HG02973 (cell line): ENCODE measurements around the gene KMT5C.
"Not testable (repeated sequence)": the region's sequence is repeated elsewhere in the genome, so short reads cannot be mapped to it uniquely, and the experiment has no call there.

Experiments used
- ATAC-seq: cut with Tn5 transposase; IDR thresholded peaks from one replicate; pipeline ENCODE4 v1.9.1; 2021; ENCODE audit warnings: moderate library complexity; ENCODE audit not compliant: unreplicated experiment

The KMT5C gene

DNA sequence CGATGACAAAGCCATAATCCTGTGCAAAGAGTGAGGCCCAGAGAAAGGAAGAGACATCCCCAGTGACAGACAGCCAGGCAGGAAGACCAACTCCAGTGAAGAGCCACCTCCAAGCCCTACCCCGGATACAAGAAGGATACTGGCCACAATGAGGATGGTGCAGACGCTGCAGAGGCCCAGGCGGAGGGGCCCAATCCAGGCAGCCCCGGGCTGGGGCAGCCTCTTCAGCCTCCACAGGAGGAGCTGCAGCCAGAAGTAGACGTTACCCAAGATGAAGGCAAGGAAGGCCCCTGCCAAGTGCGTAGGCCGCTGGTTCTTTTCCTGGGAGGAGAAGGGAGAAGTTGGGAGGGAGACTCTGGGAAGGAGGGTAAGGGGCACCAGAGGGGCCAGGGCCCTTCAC, 23.0 kb upstream of the KMT5C start:
- no peak for ATAC-seq

DNA sequence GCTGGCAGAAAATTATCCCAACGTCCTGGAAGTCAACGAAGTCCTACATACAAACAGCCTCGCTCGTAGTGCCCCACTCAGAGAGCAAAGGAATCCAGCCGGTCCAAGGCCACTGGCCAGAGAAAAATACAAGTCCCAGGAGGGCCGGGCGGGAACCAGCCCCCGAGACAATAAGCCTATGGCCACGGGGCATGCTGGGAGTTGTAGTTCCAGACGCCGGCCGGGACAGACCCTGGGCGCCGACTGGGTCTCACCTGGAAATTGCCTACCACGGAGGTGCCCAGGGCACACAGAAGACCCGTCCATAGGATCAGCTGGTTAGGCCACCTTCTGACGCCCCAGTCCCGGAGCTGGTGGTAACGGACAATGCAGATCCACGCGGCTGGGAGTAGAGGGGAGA, 19.9 kb upstream of the KMT5C start:
- no peak for ATAC-seq

DNA sequence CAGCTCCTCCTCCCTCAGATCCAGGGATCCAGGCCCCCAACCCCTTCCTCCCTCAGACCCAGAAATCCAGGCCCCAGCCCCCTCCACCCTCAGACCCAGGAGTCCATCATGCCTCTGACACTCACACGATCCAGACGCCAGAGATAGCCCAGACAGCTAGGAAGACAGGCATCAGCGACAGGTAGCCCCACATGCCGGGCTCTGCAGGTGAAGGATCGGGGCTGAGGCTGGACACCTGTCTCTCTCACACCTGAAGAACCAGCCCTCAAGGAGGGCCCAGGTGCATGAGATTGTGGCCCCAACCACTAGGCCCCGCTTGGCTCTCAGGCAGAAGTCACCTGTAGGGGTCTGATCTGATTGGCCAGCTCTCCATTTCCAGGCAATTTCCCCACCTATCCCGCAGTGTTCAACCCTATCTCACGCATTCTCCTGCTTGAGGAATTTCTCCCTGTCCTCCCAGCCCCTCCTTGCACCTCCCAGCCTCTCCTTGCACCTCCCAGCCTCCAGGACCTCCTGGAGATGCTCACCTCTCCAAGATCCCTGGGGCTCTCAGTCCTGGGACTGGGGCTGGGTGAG, 18.7 kb upstream of the KMT5C start:
- ATAC-seq: no peak

DNA sequence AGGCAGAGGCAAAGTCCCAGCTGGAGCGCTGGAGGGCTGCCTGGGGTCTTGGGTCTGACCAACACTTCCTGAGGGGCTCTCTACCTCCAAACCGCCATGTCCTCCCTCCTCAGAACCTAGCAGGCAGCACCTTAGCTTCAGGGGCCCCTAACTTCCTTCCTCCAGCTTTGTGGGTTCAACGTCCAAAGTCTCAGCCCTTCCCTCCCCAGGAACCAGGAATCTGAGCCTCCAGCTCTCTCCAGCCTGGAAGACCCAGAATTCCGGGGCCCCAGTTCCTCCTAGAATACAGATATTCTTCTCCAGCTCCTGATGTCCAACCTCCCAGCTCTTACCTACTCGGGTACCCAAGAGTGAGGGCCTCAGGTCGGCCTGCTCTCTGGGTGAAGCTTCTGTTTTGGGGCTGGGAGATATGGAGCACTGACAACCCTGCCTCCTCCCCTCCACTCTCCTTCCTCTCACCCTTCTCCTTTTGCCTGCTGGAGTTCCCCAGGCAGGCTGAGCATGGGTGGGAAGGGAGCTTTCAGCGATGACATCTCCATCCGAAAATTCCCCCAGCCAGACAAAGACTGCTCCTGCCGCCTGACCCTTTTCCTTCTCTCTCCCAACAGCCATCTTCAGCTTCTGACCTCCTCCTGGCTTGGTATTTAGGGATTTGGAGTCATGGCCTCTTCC, 18.1 kb upstream of the KMT5C start:
- no peak for ATAC-seq

DNA sequence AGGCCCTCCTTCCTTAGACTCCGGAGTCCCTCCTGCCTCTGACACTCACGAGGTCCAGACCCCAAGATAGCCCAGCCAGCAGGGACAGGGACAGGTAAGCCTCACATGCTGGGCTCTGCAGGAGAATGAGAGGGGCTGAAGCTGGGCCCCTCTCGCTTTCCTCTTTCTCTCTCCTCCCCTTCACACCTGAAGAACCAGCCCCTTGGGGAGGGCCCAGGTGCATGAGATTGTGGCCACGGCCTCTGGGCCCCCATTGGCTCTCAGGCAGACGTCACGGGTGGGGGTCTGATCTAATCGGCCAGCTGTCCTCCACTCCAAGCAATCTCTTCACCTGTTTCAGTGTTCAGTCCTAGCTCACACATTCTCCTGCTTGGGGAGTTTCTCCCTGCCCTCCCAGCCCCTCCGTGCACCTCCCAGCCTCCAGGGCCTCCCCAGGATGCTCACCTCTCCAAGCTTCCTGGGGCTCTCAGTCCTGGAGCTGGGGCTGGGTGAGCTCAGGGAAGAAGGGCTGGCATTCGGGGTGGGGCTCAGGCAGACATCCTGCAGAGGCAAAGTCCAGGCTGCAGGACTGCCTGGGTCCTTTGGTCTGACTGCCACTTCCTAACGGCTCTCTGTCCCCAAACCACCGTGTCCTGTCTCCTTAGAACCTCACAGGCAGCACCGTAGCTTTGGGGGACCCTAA, 17.3 kb upstream of the KMT5C start:
- no peak for ATAC-seq

DNA sequence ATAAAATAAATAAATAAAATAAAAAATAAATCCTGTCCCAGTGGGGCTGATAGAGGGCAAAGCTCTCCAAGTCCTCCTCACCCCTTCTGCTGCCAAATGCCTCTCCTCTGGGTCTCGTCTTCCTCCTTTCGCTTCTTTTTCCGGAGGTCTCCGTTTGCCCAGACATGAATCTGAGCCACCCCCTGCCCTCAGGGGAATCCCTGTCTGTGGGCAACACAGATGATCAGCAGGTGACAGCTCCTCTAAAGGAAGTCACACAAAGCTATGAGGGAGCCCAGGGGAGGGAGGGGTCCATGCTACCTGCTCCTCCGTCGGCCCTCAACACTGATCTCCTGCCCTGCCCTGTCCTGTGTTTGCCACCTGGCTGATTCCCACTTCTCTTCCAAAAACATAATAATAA, 15.0 kb upstream of the KMT5C start:
- ATAC-seq: no peak

DNA sequence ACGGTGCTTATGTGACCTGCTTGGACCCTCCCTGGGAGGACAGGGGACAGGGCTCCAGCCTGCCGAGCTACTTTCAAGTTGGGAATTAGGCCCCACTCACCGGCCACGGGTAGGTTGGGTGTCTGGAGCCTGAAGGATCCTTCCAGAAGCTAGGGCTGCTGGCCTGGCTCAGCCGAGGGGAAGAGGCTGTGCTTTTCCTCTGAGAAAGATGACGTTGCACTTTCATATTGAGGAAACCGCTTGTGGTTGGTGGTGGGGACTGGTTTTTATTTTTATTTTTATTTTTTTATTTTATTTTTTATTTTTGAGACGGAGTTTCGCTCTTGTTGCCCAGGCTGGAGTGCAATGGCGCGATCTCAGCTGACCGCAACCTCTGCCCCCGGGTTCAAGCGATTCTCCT, 14.5 kb upstream of the KMT5C start, which contains the start of gene TMEM150B:
Gene TMEM150B (minus strand): TSS at position 170 of the 400 bp plus-strand sequence. CDS start 4,305 bp downstream, outside the sequence.
- no peak for ATAC-seq

DNA sequence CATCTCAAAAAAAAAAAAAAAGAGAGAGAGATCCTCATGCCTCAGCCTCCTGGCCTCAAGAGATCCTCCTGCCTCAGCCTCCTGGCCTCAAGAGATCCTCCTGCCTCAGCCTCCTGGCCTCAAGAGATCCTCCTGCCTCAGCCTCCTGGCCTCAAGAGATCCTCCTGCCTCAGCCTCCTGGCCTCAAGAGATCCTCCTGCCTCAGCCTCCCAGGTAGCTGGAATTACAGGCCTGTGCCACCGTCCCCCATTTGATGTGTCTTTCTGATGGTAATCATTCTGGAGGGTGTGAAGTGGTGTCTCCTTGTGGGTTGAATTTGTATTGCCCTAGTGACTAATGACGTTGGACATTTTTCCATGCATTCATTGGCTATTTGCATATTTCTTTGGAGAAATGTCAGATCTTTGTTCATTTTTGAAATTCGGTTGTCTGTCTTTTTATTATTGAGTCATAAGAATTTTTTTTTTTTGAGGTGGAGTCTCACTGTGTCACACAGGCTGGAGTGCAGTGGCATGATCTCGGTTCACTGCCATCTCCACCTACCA, 10.8 kb upstream of the KMT5C start:
- ATAC-seq: not testable (repeated sequence)

DNA sequence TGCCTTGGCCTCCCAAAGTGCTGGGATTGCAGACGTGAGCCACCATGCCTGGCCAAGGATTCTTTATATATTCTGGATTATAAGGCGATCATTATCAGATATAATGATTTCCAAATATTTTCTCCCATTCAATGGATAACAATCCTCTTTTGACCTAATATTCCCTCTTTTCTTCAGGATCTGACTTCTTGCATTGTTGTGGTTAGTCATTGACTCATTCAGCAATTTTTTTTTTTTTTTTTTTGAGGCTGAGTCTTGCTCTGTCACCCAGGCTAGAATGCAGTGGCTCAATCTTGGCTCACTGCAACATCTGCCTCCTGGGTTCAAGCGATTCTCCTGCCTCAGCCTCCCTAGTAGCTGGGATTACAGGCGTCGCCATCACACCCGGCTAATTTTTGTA, 9.9 kb upstream of the KMT5C start:
- not testable (repeated sequence) for ATAC-seq

DNA sequence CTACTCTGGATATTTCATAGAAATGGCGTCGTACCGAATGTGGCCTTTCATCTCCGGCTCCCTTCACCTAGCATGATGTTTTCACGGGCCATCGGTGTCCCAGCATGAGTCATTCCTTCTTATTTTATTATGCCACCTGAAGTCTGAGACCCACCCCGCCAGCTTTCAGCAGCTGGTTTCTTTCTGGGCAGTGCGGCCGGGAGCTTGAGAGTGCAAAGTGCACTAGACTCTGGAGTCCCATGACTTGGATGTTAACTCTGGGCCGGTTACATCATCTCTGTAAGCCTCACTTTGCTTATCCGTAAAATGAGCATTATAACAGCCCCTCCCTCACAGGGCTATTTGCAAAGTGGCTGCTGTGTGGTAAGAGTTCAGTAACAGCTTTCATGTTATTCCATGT, 5.8 kb upstream of the KMT5C start:
- ATAC-seq: no peak

DNA sequence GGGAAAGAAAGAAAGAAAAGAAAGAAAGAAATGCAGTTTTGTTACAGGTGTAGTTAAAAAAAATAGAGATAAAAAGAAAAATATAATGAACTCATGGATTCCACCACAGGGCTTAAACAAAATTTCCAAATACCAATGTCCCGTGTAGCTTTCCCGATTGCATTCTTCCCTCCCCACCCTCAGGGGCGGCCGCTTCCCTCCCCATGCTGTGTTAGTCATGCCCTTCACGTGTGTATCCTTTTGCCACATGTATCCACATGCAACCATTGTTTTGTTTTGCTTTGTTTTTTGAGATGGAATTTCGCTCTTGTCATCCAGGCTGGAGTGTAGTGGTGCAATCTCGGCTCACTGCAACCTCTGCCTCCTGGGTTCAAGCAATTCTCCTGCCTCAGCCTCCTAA, 3.6 kb upstream of the KMT5C start:
- ATAC-seq: no peak

DNA sequence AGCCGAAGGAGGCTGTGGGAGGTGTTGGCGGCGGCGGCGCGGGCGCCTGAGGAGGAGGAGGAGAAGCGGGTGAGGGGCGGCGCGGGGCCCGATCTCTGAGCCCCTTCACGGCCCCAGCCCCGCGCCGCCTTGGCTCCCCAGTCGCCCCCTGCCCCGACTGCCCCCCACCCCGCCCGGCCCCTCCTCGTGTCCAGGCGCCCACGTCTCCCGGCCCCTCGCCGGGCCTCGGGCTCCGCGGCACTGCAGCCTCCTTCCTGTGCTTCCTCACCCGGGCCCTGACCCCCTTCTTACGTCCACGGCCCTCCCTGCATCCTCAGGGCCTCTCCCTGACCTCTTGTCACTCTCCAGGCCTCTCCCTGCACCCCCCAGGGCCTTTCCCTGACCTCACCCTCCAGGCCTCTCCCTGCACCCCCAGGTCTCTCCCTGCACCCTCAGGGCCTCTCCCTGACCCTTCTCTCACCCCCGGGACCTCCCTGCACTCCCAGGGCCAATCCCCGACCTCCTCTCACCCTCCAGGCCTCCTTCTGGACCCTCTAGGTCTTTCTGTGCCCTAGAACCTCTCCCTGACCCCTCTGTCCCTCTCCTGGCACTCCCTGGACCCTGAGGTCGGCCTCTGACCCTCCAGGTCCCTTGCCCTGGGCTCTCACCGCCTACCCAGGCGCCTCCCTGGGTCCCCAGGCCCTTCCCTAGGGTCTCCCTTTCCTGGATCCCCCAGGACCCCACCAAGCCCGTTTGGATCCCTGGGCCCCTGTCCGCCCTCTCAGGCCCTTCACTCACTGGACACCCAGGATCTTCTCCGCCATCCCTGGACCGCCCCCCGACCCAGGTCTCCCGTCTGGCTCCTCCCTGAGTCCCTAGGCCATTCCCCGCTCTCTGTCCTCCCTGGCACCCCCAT, 460 bp downstream of the KMT5C start:
- no peak for ATAC-seq

DNA sequence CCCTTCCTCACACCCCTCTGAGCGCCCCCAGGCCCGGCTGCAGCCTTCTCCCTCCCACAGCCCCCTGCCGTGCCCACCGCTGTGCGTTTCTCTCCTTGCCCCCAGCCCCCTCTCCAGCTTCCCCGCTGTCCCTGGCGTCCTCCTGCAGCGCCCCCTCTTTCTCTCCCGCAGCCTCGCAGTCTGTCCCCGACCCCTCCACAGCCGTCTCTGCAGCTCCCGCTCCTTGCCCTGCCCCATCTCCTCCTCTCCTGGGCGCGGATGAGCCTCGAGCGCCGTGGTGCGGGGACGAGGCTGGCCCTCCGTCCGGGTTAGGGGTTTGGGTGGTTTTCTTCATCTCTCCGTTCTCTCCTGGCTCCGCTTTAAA, 1.1 kb downstream of the KMT5C start:
- no peak for ATAC-seq

DNA sequence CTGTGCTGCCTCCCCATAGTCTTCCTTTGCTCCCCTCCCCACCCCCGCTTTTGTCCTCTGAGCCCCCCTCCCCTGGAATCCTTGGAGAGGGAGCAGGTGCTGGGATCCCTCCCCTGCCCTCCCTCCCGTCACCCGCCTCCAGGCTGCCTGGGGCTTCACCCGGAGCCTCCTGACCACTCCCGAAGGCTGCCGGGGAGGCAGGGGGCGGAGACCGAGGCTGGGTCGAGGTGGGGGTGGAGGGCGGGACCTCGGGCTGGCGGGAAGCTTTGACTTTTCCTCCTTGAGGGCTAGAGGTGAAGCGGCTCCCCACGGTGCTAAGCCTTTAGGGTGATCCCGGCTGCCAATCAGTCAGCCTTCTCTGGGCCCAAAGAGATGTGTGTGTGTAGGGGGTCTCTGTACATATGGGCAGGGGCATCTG, 1.5 kb downstream of the KMT5C start:
- ATAC-seq: no peak

DNA sequence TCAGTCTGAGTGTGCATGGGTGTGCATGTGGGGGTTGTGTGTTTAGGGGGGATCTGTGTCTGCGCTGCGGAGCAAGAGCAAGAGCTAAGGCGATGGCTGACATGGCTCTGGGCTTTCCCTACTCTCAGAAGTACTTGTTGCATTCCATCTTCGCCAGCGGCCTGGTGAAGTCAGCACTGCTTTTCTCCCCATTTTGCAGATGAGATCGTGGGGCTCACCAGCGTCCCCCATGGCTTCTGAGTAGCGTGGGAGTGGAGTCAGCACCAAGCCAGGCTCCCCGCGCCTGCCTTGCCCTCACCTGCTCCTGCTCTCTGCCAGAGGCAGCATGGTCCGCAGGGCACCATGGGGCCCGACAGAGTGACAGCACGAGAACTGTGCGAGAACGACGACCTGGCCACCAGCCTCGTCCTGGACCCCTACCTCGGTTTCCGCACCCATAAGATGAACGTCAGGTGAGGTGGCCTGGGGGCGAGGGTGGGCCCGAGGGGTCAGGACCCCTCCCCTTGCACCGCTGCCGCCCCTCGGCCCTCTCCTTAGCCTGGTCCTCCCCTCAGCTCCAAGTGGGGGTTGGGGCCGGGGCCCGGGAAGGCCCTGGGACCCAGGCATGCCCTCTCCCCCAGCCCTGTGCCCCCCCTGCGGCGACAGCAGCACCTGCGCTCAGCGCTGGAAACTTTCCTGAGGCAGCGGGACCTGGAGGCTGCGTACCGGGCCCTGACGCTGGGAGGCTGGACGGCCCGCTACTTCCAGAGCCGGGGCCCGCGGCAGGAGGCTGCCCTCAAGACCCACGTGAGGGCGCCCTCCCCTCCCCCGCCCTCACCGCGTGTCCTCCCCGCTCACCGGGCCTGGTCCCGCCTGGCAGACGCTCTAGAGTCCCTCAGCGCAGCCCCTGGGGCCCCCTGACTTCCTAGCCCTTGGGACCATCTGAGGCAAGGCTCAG, 2.2 kb downstream of the KMT5C start:
- ATAC-seq: no peak

DNA sequence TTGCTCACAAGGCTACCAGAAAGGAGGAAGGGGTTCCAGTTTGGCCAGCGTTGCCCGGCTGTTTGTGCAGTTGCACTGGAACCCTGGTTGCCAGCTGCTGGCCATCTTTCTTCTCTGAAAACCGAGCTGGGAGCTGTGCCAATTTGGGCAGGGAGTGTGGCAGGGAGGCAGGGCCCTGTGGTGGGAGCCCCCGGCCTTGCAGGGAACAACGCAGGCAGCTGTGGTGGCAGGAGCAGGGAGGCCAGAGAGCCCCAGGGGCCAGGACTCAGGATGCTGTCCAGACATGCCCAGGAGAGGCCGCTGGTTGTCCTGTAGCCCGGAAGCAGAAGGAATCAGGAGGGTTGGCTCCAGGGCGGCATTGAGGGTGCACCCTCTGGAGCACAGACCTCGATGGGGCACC, 4.8 kb downstream of the KMT5C start:
- no peak for ATAC-seq

DNA sequence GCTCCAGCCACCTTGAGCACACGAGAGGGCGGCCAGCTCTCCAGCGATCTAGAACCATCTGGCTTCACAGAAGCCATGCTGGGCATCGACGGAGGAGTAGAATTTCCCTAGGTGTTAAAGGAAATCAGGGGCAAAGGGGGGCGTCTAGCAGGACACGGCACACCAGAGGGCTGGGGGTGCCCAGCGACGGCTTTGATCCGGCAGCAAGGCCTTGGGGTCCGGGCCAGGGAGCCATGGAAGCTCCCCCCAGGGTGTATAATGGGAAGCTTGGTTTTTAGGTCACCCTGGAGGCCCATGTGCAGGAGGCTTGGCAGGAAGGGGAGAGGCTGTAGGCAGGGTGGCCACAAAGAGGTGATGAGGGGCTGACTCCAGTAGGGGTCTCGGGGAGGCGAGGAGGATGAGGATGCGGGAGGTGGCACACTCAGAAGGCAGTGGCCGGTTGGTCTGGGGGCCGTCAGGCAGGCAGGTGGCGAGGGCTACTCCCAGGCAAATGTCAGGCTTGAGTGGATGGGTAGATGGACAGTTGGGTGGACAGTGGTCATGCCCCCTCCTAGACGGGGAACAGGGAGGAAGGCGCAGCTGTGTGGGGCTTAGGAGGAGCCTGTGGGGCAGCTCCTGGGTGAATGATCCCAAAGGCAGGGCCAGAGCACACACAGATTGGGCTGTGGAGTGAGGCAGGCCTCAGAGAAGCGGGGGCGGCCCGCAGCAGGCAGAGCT, 5.6 kb downstream of the KMT5C start:
- ATAC-seq: no peak

DNA sequence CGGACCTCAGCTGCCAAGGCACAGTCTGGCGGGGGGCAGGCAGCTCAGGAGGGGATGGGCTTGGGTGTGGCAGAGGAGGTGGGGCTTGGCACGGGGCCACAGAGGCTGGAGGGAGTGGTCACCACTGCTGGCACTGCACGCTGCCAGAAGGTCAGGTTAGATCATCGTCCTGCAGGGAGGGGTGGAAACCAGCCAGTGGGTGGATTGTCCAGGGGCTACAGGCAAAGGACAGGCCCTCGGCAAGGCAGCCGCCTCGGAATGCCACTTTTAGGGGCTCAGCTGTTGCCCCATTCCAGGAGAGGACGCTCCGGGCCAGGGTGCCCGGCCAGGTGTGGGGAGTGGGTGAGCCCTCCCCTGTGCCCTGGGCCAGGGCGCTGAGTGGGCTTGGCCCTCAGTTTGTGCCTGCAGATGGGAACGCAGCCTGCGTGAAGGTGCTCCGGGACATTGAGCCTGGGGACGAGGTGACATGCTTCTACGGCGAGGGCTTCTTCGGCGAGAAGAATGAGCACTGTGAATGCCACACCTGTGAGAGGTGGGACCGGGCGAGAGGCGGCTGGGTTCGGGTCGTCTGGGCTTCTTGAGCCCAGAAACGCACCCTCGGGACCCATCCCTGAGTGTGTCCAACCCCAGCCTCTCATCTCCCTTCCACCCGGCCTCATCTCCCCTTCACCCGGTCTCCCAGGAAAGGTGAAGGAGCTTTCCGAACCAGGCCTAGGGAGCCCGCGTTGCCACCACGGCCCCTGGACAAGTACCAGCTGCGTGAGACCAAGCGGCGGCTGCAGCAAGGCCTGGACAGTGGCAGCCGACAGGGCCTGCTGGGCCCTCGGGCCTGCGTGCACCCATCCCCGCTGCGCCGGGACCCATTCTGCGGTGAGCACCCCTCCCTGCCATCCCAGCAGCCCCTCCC, 6.4 kb downstream of the KMT5C start:
- ATAC-seq: no peak
